Stomach smooth muscle (tissue), 2 donors: ENCODE results near the gene SMOC1.

Experiments
- H3K27ac ChIP-seq: one replicate; pipeline ENCODE4 v1.7.0; 2013; ENCODE audit warnings: mild to moderate bottlenecking, low read length, inconsistent platforms
- H3K27me3 ChIP-seq, 2 donors: one replicate each; pipeline ENCODE4 v1.7.0; 2013; ENCODE audit warnings: low read length in 2 of 2; ENCODE audit not compliant: insufficient read depth in 2 of 2, control insufficient read depth in 1 of 2
- H3K36me3 ChIP-seq, 2 donors: one replicate each; pipeline ENCODE4 v1.7.0; 2013; ENCODE audit warnings: low read length in 2 of 2; ENCODE audit not compliant: control insufficient read depth in 2 of 2, insufficient read depth in 2 of 2
- H3K4me1 ChIP-seq: one replicate; pipeline ENCODE4 v1.7.0; 2013; ENCODE audit warnings: low read length; ENCODE audit not compliant: control insufficient read depth, insufficient read depth
- H3K4me3 ChIP-seq, 2 donors: one replicate each; pipeline ENCODE4 v1.7.0; 2013; ENCODE audit warnings: low read length in 2 of 2
- H3K9ac ChIP-seq, 2 donors: one replicate each; pipeline ENCODE4 v1.7.0; 2013; ENCODE audit warnings: low read length in 2 of 2, mild to moderate bottlenecking in 1 of 2
- H3K9me3 ChIP-seq, 2 donors: one replicate each; pipeline ENCODE4 v1.7.0; 2013; ENCODE audit warnings: low read length in 2 of 2; ENCODE audit not compliant: control insufficient read depth in 2 of 2
- donor health status: healthy.
- donor health status: Pancreatic carcinoma.

The SMOC1 gene

GRCh38 chr14:69982886-69983285 lies 103.7 kb downstream of the SMOC1 start:
- Histone ChIP-seq H3K4me1 (no peaks in the 10 kb centered on the region), H3K9me3 (peaks cover 0 to 3% of the 10 kb centered on the region in 2 donors), H3K4me3 (peak overlapping the region in 1 of 2 donors; percentile 15), H3K9ac (no peak overlapping the region), H3K36me3 (no peaks in the 10 kb centered on the region), H3K27me3 (peaks cover 0 to 8% of the 10 kb centered on the region in 2 donors), H3K27ac (no peak overlapping the region)

- no peaks in the 10 kb centered on the region for H3K36me3 ChIP-seq
- H3K9ac ChIP-seq: no peak overlapping the region
- no peak overlapping the region for H3K27ac ChIP-seq
- H3K9me3 ChIP-seq: peaks cover 0 to 3% of the 10 kb centered on the region in 2 donors
- no peak overlapping the region for H3K4me3 ChIP-seq
- H3K27me3 ChIP-seq: peaks cover 0 to 8% of the 10 kb centered on the region in 2 donors
- no peaks in the 10 kb centered on the region for H3K4me1 ChIP-seq
Observed at GRCh38 chr14:69983317-69983716, 104.1 kb downstream of the SMOC1 start.

GRCh38 chr14:69985463-69985862 lies 106.2 kb downstream of the SMOC1 start:
- Histone ChIP-seq H3K27ac (no peak overlapping the region), H3K9ac (no peak overlapping the region), H3K4me1 (no peaks in the 10 kb centered on the region), H3K9me3 (peaks cover 0 to 3% of the 10 kb centered on the region in 2 donors), H3K27me3 (peaks cover 0 to 8% of the 10 kb centered on the region in 2 donors), H3K4me3 (no peak overlapping the region), H3K36me3 (no peaks in the 10 kb centered on the region)

- Histone ChIP-seq H3K36me3 (no peaks in the 10 kb centered on the region), H3K4me3 (no peak overlapping the region), H3K27me3 (peaks cover 0 to 7% of the 10 kb centered on the region in 2 donors), H3K9me3 (peaks cover 0 to 3% of the 10 kb centered on the region in 2 donors), H3K27ac (no peak overlapping the region), H3K9ac (no peak overlapping the region), H3K4me1 (no peaks in the 10 kb centered on the region)
Observed at GRCh38 chr14:69986336-69986735, 107.1 kb downstream of the SMOC1 start.

- H3K4me1 ChIP-seq: no peaks in the 10 kb centered on the region
- peaks cover 0 to 5% of the 10 kb centered on the region in 2 donors for H3K27me3 ChIP-seq
Observed at GRCh38 chr14:69987406-69988121, 108.3 kb downstream of the SMOC1 start.

GRCh38 chr14:69988979-69989378 lies 109.8 kb downstream of the SMOC1 start:
- Histone ChIP-seq H3K27ac (no peak overlapping the region), H3K4me3 (no peak overlapping the region), H3K9me3 (peaks cover 0 to 3% of the 10 kb centered on the region in 2 donors), H3K4me1 (no peaks in the 10 kb centered on the region), H3K27me3 (peaks cover 0 to 2% of the 10 kb centered on the region in 2 donors), H3K36me3 (no peaks in the 10 kb centered on the region), H3K9ac (no peak overlapping the region)

More at GRCh38 chr14:69987406-69988121, 108.3 kb downstream of the SMOC1 start:
- Histone ChIP-seq H3K9me3 (peaks cover 0 to 3% of the 10 kb centered on the region in 2 donors), H3K9ac (no peak overlapping the region), H3K27ac (no peak overlapping the region), H3K36me3 (no peaks in the 10 kb centered on the region), H3K4me3 (no peak overlapping the region)

- Histone ChIP-seq H3K9ac (no peak overlapping the region), H3K4me3 (no peak overlapping the region), H3K36me3 (no peaks in the 10 kb centered on the region), H3K27ac (no peak overlapping the region), H3K27me3 (peaks cover 0 to 2% of the 10 kb centered on the region in 2 donors), H3K9me3 (peaks cover 0 to 3% of the 10 kb centered on the region in 2 donors), H3K4me1 (no peaks in the 10 kb centered on the region)
Observed at GRCh38 chr14:69989622-69990021, 110.4 kb downstream of the SMOC1 start.

GRCh38 chr14:69990323-69990722 lies 111.1 kb downstream of the SMOC1 start:
- H3K4me3 ChIP-seq: no peak overlapping the region

GRCh38 chr14:69991422-69991821 lies 112.2 kb downstream of the SMOC1 start:
- Histone ChIP-seq H3K4me1 (no peaks in the 10 kb centered on the region), H3K4me3 (no peak overlapping the region), H3K9ac (no peak overlapping the region), H3K9me3 (peaks cover 0 to 3% of the 10 kb centered on the region in 2 donors), H3K27ac (no peak overlapping the region), H3K36me3 (no peaks in the 10 kb centered on the region), H3K27me3 (peaks cover 0 to 1% of the 10 kb centered on the region in 2 donors)

More at GRCh38 chr14:69990323-69990722, 111.1 kb downstream of the SMOC1 start:
- Histone ChIP-seq H3K27me3 (peaks cover 0 to 2% of the 10 kb centered on the region in 2 donors), H3K36me3 (no peaks in the 10 kb centered on the region), H3K4me1 (no peaks in the 10 kb centered on the region), H3K27ac (no peak overlapping the region), H3K9ac (no peak overlapping the region), H3K9me3 (peaks cover 0 to 3% of the 10 kb centered on the region in 2 donors)

- Histone ChIP-seq H3K4me3 (no peak overlapping the region), H3K36me3 (no peaks in the 10 kb centered on the region), H3K9ac (no peak overlapping the region), H3K27me3 (no peaks in the 10 kb centered on the region), H3K9me3 (no peaks in the 10 kb centered on the region), H3K4me1 (no peaks in the 10 kb centered on the region), H3K27ac (no peak overlapping the region)
Observed at GRCh38 chr14:69992564-69992963, 113.3 kb downstream of the SMOC1 start.

- peaks cover 3% of the 10 kb centered on the region for H3K4me1 ChIP-seq
- H3K27ac ChIP-seq: no peak overlapping the region
- H3K36me3 ChIP-seq: no peaks in the 10 kb centered on the region
- H3K27me3 ChIP-seq: no peaks in the 10 kb centered on the region
- H3K9ac ChIP-seq: no peak overlapping the region
- no peaks in the 10 kb centered on the region for H3K9me3 ChIP-seq
- no peak overlapping the region for H3K4me3 ChIP-seq
Observed at GRCh38 chr14:69993326-69993725, 114.1 kb downstream of the SMOC1 start.
